GM18858 (cell line): Measurements from ENCODE around the gene CCNB1.
"Not testable (repeated sequence)": the region's sequence is repeated elsewhere in the genome, so short reads cannot be mapped to it uniquely, and the experiment has no call there.

Source experiments
- ATAC-seq: cut with Tn5 transposase; IDR thresholded peaks from one replicate; pipeline ENCODE4 v1.9.1; 2021; ENCODE audit not compliant: unreplicated experiment

Gene CCNB1

GRCh38 chr5:69166686-69167492, at the start of gene CCNB1:
Gene CCNB1 (plus strand): TSS chr5:69167150. CDS start chr5:69167263, 113 bp downstream.
- ATAC-seq = peak; percentile 98

- no peak for ATAC-seq
Observed at GRCh38 chr5:69129413-69129812, 37.5 kb upstream of the CCNB1 start.

- ATAC-seq = no peak
Observed at GRCh38 chr5:69130241-69130640, 36.7 kb upstream of the CCNB1 start.

GRCh38 chr5:69131304-69131703, 35.6 kb upstream of the CCNB1 start:
- no peak for ATAC-seq

- no peak for ATAC-seq
Observed at GRCh38 chr5:69134126-69134525, 32.8 kb upstream of the CCNB1 start.

- ATAC-seq = peak; percentile 96
Observed at GRCh38 chr5:69136293-69136692, 30.7 kb upstream of the CCNB1 start.

- ATAC-seq = not testable (repeated sequence)
Observed at GRCh38 chr5:69137208-69137607, 29.7 kb upstream of the CCNB1 start.

GRCh38 chr5:69137807-69138206, 29.1 kb upstream of the CCNB1 start:
- no peak for ATAC-seq

- no peak for ATAC-seq
Observed at GRCh38 chr5:69138766-69139165, 28.2 kb upstream of the CCNB1 start.

GRCh38 chr5:69140239-69140638, 26.7 kb upstream of the CCNB1 start:
- not testable (repeated sequence) for ATAC-seq

- no peak for ATAC-seq
Observed at GRCh38 chr5:69140827-69141226, 26.1 kb upstream of the CCNB1 start.

- not testable (repeated sequence) for ATAC-seq
Observed at GRCh38 chr5:69148576-69148975, 18.4 kb upstream of the CCNB1 start.

GRCh38 chr5:69148981-69149675, 17.8 kb upstream of the CCNB1 start:
- no peak for ATAC-seq

- no peak for ATAC-seq
Observed at GRCh38 chr5:69149676-69150010, 17.3 kb upstream of the CCNB1 start.

GRCh38 chr5:69152731-69153130, 14.2 kb upstream of the CCNB1 start:
- ATAC-seq = no peak

- ATAC-seq = no peak
Observed at GRCh38 chr5:69156456-69156855, 10.5 kb upstream of the CCNB1 start.

GRCh38 chr5:69158039-69158438, 8.9 kb upstream of the CCNB1 start:
- no peak for ATAC-seq

- no peak for ATAC-seq
Observed at GRCh38 chr5:69160651-69161050, 6.3 kb upstream of the CCNB1 start.

- ATAC-seq = no peak
Observed at GRCh38 chr5:69167493-69167855, 524 bp downstream of the CCNB1 start.

GRCh38 chr5:69167929-69168328, 979 bp downstream of the CCNB1 start:
- no peak for ATAC-seq

- no peak for ATAC-seq
Observed at GRCh38 chr5:69170495-69170894, 3.5 kb downstream of the CCNB1 start.

- no peak for ATAC-seq
Observed at GRCh38 chr5:69170969-69171368, 4.0 kb downstream of the CCNB1 start.
